Measurements from ENCODE around the gene SNX13. TPM values are rescaled to one million over a fixed set of nuclear protein-coding genes. Genes with fewer than 3 reads are reported as not detected.

The SNX13 gene
- total RNA-seq, 6 experiments from 2014 or later: 17.1 to 22.5 (median 21.0) TPM

DNA sequence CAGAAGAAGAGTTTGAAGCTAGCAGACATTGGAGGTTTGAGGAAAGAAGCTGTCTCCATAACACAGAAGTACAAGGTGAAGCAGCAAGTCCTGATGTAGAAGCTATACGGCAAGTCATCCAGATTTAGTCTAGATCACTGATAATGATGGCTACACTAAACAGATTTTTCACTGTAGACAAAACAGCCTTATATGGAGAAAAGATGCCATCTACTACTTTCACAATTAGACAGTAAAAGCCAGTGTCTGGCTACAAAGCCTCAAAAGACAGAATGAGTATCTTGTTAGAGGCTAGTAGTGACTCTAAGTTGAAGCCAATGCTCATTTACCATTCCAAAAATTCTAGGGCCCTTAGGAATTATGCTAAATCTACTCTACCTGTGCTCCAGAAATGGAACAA, 85.1 kb downstream of the SNX13 start:
- no peaks in the 10 kb centered on the region for H3K36me3 ChIP-seq
- no peak for ATAC-seq
- H3K4me1 ChIP-seq: no peaks in the 10 kb centered on the region
- TF ChIP-seq, protein P1, sequence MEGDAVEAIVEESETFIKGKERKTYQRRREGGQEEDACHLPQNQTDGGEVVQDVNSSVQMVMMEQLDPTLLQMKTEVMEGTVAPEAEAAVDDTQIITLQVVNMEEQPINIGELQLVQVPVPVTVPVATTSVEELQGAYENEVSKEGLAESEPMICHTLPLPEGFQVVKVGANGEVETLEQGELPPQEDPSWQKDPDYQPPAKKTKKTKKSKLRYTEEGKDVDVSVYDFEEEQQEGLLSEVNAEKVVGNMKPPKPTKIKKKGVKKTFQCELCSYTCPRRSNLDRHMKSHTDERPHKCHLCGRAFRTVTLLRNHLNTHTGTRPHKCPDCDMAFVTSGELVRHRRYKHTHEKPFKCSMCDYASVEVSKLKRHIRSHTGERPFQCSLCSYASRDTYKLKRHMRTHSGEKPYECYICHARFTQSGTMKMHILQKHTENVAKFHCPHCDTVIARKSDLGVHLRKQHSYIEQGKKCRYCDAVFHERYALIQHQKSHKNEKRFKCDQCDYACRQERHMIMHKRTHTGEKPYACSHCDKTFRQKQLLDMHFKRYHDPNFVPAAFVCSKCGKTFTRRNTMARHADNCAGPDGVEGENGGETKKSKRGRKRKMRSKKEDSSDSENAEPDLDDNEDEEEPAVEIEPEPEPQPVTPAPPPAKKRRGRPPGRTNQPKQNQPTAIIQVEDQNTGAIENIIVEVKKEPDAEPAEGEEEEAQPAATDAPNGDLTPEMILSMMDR (IDR thresholded peaks at IDR 0.05): no peak
- intact Hi-C loops (cut with DNase I): no loop called here
- no peak overlapping the region for H3K27ac ChIP-seq
- no peak for DNase-seq
- 14% methylated on average over 1 of the region's 1 CpG for WGBS (ENCODE audit: insufficient coverage, low coverage, low lambda C conversion rate, missing lambda C conversion rate)
- no peaks in the 10 kb centered on the region for H3K9me3 ChIP-seq
- H3K27me3 ChIP-seq: no peaks in the 10 kb centered on the region
- H3K4me3 ChIP-seq: no peak overlapping the region

DNA sequence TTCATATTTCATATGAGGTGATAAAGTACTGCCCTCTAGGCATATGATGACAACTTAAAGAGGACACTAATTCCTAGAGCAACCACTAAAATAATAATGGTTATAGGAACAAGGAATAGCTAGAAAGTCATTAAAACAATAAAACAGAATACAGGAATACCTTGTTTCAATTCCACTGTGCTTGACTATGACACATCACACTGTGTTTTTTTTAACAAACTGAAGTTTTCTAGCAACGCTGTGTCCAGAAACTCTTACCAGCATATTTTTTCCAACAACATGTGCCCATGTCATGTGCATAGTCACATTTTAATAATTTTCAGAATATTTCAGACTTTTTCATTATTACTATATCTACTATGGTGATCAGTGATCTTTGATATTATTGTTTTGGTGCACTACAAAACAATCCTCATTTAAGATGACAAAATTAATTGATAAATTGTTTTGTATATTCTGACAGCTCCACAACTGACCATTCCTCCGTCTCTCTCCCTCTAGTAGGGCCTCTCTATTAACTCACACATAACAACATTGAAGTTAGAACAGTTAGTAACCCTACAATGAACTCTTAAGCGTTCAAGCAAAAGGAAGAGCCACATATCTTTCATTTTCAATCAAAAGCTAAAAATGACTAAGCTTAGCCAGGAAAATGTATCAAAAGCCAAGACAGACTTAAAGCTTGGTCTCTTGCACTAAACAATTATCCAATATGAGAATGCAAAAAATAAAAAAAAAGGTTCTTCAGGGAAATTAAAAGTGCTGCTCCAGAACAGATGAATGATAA, 85.8 kb downstream of the SNX13 start:
- no peak for ATAC-seq
- H3K36me3 ChIP-seq: no peaks in the 10 kb centered on the region
- no peak overlapping the region for H3K4me3 ChIP-seq
- no peaks in the 10 kb centered on the region for H3K9me3 ChIP-seq
- DNase-seq: no peak
- TF ChIP-seq, protein P1 (IDR thresholded peaks at IDR 0.05): no peak
- no peak for TF ChIP-seq POLR2A (IDR thresholded peaks at IDR 0.05)
- H3K27ac ChIP-seq: no peak overlapping the region
- intact Hi-C loops (cut with DNase I): no loop called here
- H3K27me3 ChIP-seq: no peaks in the 10 kb centered on the region
- H3K4me1 ChIP-seq: no peaks in the 10 kb centered on the region
- 84% methylated on average over 3 of the region's 3 CpGs for WGBS (ENCODE audit: insufficient coverage, low coverage, low lambda C conversion rate, missing lambda C conversion rate)

DNA sequence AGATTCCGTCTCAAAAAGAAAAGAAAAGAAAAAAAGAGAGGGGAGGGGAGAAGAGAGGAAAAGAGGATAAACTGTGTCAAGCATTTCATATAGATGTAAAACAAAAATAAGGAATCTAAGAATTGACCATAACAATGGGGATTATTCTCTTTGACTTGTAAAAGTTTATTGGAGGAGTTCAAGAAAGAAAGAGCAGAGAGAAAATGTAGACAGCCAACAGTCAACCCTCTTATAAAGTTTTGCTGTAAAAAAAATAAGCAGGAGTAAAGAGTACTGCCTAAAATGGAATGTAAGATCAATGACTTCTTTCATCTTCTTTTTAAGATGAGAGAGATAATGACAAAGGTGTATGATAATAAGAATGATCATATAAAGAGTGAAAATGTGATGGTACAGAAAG, 87.9 kb downstream of the SNX13 start:
- no peak overlapping the region for H3K4me3 ChIP-seq
- H3K27me3 ChIP-seq: no peaks in the 10 kb centered on the region
- H3K27ac ChIP-seq: no peak overlapping the region
- no peak for TF ChIP-seq POLR2A (IDR thresholded peaks at IDR 0.05)
- TF ChIP-seq, protein P1 (IDR thresholded peaks at IDR 0.05): no peak
- ATAC-seq (no peak), DNase-seq (no peak)
- H3K9me3 ChIP-seq: no peaks in the 10 kb centered on the region
- intact Hi-C loops (cut with DNase I): no loop called here
- H3K4me1 ChIP-seq: no peaks in the 10 kb centered on the region
- WGBS (ENCODE audit: insufficient coverage, low coverage, low lambda C conversion rate, missing lambda C conversion rate): 100% methylated on average over 1 of the region's 1 CpG
- no peaks in the 10 kb centered on the region for H3K36me3 ChIP-seq

DNA sequence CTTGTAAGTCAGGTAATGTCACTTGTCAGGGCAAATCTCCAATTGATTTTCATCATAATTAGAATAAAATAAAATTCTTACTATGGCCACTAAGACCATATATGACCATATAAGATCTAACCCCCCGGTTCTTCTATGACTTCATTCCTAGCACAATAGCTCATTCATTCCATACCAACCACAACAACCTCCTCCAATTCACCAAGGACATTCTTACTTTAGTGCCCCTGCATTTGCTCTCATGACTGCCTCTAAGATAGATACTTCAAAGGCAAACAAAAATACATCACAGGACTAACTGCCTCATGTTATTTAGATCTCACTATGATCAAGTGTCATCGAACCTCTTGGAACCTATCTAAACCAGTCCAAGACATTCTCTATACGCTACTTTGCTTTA, 90.8 kb downstream of the SNX13 start:
- ATAC-seq: no peak
- H3K9me3 ChIP-seq: no peaks in the 10 kb centered on the region
- 95% methylated on average over 3 of the region's 3 CpGs for WGBS (ENCODE audit: insufficient coverage, low coverage, low lambda C conversion rate, missing lambda C conversion rate)
- no peak for TF ChIP-seq POLR2A (IDR thresholded peaks at IDR 0.05)
- TF ChIP-seq, protein P1 (IDR thresholded peaks at IDR 0.05): no peak
- H3K4me3 ChIP-seq: no peak overlapping the region
- DNase-seq: no peak
- no peak overlapping the region for H3K27ac ChIP-seq
- intact Hi-C loops (cut with DNase I): no loop called here
- no peaks in the 10 kb centered on the region for H3K36me3 ChIP-seq
- no peaks in the 10 kb centered on the region for H3K4me1 ChIP-seq
- no peaks in the 10 kb centered on the region for H3K27me3 ChIP-seq
